Stimulated activated CD8-positive, alpha-beta memory T cell treated with anti-CD3 and anti-CD28 coated beads, Interleukin-15, amount 100 ng/mL, for 24 hours (primary cell): ENCODE measurements around the gene TOGARAM2.
"Not testable (repeated sequence)": the region's sequence is repeated elsewhere in the genome, so short reads cannot be mapped to it uniquely, and the experiment has no call there.

Experiments
- DNase-seq: peaks from one replicate; pipeline ENCODE4 v3.0.0-alpha.2; 2020; ENCODE audit warnings: low read depth

The TOGARAM2 gene

GRCh38 chr2:28977176-28977875 lies 3.8 kb upstream of the TOGARAM2 start:
- DNase-seq, result no peak

- not testable (repeated sequence) for DNase-seq
Measured at GRCh38 chr2:28978001-28978400, 3.1 kb upstream of the TOGARAM2 start.

- DNase-seq, result no peak
Measured at GRCh38 chr2:28978606-28979005, 2.5 kb upstream of the TOGARAM2 start.

- no peak for DNase-seq
Measured at GRCh38 chr2:28979041-28979440, 2.1 kb upstream of the TOGARAM2 start.

GRCh38 chr2:28979576-28980366 lies 1.3 kb upstream of the TOGARAM2 start:
- DNase-seq, result no peak

GRCh38 chr2:28980368-28981015 lies 606 bp upstream of the TOGARAM2 start:
- DNase-seq, result no peak

- DNase-seq, result no peak
Measured at GRCh38 chr2:28981620-28982376, 700 bp downstream of the TOGARAM2 start.

GRCh38 chr2:28982381-28982950 lies 1.4 kb downstream of the TOGARAM2 start:
- DNase-seq, result no peak

- no peak for DNase-seq
Measured at GRCh38 chr2:28986429-28986828, 5.3 kb downstream of the TOGARAM2 start.

DNA sequence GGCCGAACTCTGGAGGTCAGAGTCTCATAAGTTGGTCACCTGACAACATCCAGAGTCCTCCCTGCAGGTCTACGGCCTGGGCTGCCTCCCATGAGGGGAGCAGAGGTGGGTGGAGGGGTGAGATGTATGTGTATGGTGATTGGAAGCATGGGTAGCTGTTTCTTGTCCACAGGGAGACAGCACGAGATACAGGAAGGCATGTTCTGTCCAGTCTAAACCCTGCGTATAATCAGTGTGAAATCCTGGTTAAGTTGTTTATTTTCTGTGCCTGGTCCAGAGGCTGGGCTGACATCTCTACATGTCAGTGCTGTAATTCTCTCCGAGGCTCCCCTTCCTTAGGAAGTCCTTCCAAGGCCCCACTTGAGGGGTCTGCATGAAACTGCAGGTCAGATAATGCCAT lies 8.9 kb downstream of the TOGARAM2 start:
- DNase-seq, result no peak

DNA sequence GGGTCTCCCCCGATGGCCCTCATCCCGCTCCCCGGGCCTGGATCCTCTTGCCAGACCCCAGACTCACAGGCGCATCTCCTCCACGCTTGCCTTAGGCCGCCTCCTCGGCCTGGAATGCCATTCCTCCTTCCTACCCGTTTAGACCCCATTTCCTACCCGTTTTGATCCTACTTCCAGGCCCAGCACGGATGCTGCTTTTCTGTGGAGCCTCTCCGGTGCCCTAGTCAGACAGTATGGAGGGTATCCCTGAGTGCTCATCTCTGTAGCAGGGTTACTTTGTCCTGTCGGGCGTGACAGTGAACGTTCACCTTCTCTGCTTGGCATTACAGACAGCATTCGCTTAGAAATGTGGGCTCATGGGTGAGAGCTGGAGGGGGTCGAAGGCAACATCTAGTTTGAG lies 9.3 kb downstream of the TOGARAM2 start:
- no peak for DNase-seq

DNA sequence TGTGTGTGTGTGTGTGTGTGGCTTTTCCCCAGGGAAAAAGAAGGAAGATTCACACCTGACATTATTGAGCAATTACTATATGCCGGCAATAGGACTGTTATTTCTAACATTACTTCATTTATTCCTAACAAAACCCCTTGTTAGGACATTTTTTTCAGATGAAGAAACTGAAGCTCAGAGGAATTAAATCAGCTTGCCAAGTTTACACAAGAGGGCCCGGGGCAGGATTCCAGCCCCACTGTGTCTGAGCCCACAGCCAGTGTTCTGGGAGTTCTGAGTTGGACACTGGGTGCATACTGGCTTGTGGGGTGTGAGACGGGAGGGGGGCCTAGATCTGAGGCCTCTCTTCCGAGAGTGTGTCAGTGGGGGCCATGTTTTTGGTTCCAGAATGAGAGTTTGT lies 9.9 kb downstream of the TOGARAM2 start:
- no peak for DNase-seq

DNA sequence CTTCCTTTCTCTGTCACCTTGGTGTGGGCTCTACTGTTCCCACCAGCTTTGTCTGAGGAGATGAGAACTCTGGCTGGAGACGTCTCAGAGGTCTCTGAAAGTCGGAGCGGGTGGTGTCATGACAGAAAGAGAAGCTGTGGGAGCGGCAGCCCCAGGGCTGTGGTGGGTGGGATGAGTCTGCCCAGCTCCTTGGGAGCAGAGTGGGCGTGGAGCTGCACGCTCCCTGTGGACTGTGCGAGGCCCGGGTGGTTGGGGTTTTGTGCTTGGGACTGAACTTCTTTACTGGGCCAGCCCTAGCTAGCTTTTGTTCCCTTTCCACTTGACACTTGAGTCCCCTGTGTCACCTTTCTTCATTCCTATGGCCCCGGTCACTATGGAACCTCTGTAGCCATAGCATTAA lies 10.4 kb downstream of the TOGARAM2 start:
- DNase-seq, result no peak

- DNase-seq, result no peak
Measured at GRCh38 chr2:28993206-28993960, 12.3 kb downstream of the TOGARAM2 start.

- no peak for DNase-seq
Measured at GRCh38 chr2:28994074-28994473, 13.0 kb downstream of the TOGARAM2 start.

- DNase-seq, result no peak
Measured at GRCh38 chr2:28994679-28995078, 13.6 kb downstream of the TOGARAM2 start.

GRCh38 chr2:28995765-28996750 lies 15.0 kb downstream of the TOGARAM2 start:
- no peak for DNase-seq

DNA sequence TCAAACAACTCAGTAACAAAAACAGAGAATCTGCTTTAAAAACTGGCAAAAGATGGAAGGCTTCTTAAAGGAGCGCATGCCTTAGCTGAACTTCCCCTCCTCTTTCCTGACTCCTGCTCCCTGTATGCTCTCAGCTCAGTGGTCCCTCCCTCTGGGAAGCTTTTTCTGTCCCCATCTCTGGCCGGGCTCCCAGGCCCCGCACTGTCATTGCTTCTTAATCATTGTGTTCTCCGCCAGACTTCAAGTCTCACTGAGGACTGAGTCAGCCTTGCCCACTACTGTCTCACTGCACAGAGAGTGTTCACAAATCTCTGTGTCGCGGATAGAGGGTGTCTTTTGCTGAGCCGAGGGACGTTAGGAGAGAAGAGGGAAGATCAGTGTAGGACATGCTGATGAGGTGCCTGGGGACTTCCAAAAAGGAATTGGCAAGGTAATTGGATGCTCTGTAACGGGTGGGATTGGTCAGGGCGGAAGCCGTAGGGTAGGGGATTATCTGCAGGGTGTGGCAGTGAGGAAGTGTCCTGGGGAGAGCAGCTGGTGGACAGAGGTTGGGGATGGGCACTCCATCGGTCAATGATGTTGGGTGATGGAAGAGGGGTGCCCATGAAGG lies 16.2 kb downstream of the TOGARAM2 start:
- no peak for DNase-seq
